A549 (cell line): ENCODE measurements around the gene KANK2. TPM values are rescaled to one million over a fixed set of nuclear protein-coding genes. Genes with fewer than 3 reads are reported as not detected.
A peak's percentile ranks its signal among the peaks of the same experiment; 100 is the strongest.

Source experiments
- ATAC-seq, 2 experiments: fragments of 200-7000 bp in 1 of 2; fragments of >200 bp in 1 of 2; cut with Nextera tagmentation in 1 of 2; cut with Tn5 transposase in 1 of 2; 3 replicates each; pipeline versions ENCODE4 v1.8.0 to v1.9.1; 2018 to 2020; ENCODE audit warnings: mild to moderate bottlenecking in 1 of 2, moderate library complexity in 1 of 2
- CTCF ChIA-PET: fragments of 300-600 bp; sonication (Branson Sonifier 250); formaldehyde crosslinking; extraction: SDS; loops from one replicate; lab custom pipeline; 2021; ENCODE audit warnings: antibody characterized with exemption, inconsistent platforms; lab: Yijun Ruan, JAX
- POLR2A ChIA-PET: fragments of 350-600 bp; formaldehyde crosslinking; extraction: SDS; loops from one replicate; lab custom pipeline; 2021; ENCODE audit warnings: antibody characterized with exemption, inconsistent platforms; lab: Yijun Ruan, JAX
- DNase-seq, 2 experiments: peaks; one replicate each; pipeline versions ENCODE4 v3.0.0 to v3.0.0-alpha.2; 2011 to 2016; ENCODE audit warnings: low read depth in 1 of 2, low spot score in 1 of 2
- FAIRE-seq: peaks from 2 replicates; lab custom pipeline; 2011; peaks lifted over from hg19 to GRCh38; lab: Jason Lieb, UNC
- H3K27ac ChIP-seq, 2 experiments: fragments of >200 bp; sonication (Bioruptor Twin); formaldehyde crosslinking; 3 replicates each; pipeline ENCODE4 v1.5.1; 2016 to 2017
- H3K4me1 ChIP-seq: fragments of >200 bp; sonication (Bioruptor Twin); formaldehyde crosslinking; 3 replicates; pipeline ENCODE4 v1.6.1; 2016
- H3K4me2 ChIP-seq: fragments of >200 bp; sonication (Bioruptor Twin); formaldehyde crosslinking; 3 replicates; pipeline ENCODE4 v1.6.1; 2016
- H3K4me3 ChIP-seq: fragments of >200 bp; sonication (Bioruptor Twin); formaldehyde crosslinking; 3 replicates; pipeline ENCODE4 v1.5.1; 2016
- H3K9me3 ChIP-seq: fragments of >200 bp; sonication (Bioruptor Twin); formaldehyde crosslinking; 3 replicates; pipeline ENCODE4 v1.6.1; 2016
- ATOH8 ChIP-seq: fragments of 250-450 bp; sonication (Bioruptor Pico); IDR thresholded peaks from 2 replicates; pipeline ENCODE4 v1.5.0; 2020; ENCODE audit warnings: low read depth, mild to moderate bottlenecking, moderate library complexity
- BHLHE40 ChIP-seq: IDR thresholded peaks from 2 replicates; pipeline ENCODE4 v1.6.1; 2012; ENCODE audit warnings: low read depth, low read length, inconsistent platforms
- CTCF ChIP-seq: fragments of >200 bp; sonication (Bioruptor Twin); formaldehyde crosslinking; IDR thresholded peaks from 3 replicates; pipeline ENCODE4 v1.5.1; 2016
- EHMT2 ChIP-seq: fragments of 200-600 bp; sonication (generic); IDR thresholded peaks from 2 replicates; pipeline ENCODE4 v1.6.1; 2016; ENCODE audit warnings: antibody characterized with exemption, low read depth, mild to moderate bottlenecking, moderate library complexity
- FOSL2 ChIP-seq, 2 experiments: fragments of 450-650 bp in 1 of 2; fragments of >200 bp in 1 of 2; sonication (Bioruptor Twin) in 1 of 2; formaldehyde crosslinking; IDR thresholded peaks; 2 replicates each; pipeline versions ENCODE4 v1.5.0 to v1.6.1; 2016 to 2020; ENCODE audit warnings: mild to moderate bottlenecking in 1 of 2, moderate library complexity in 1 of 2
- FOXS1 ChIP-seq: fragments of 250-450 bp; sonication (Bioruptor Pico); IDR thresholded peaks from 2 replicates; pipeline ENCODE4 v1.5.0; 2020; ENCODE audit warnings: mild to moderate bottlenecking, moderate library complexity
- GATA3 ChIP-seq: IDR thresholded peaks from 2 replicates; pipeline ENCODE4 v1.6.1; 2012; ENCODE audit warnings: borderline replicate concordance
- HEYL ChIP-seq: fragments of 250-450 bp; sonication (Bioruptor Pico); IDR thresholded peaks from 2 replicates; pipeline ENCODE4 v1.8.0; 2021; ENCODE audit warnings: mild to moderate bottlenecking, moderate library complexity
- HMGXB4 ChIP-seq: fragments of 250-450 bp; sonication (Bioruptor Pico); IDR thresholded peaks from 2 replicates; pipeline ENCODE4 v1.5.0; 2021; ENCODE audit warnings: mild to moderate bottlenecking, moderate library complexity, borderline replicate concordance
- HOXA7 ChIP-seq: fragments of 250-450 bp; sonication (Bioruptor Pico); IDR thresholded peaks from 2 replicates; pipeline ENCODE4 v1.5.0; 2020; ENCODE audit warnings: mild to moderate bottlenecking, moderate library complexity
- HOXB13 ChIP-seq: fragments of 250-450 bp; sonication (Bioruptor Pico); IDR thresholded peaks from 2 replicates; pipeline ENCODE4 v1.5.0; 2020; ENCODE audit warnings: low read depth, mild to moderate bottlenecking, moderate library complexity
- HOXB5 ChIP-seq: fragments of 250-450 bp; sonication (Bioruptor Pico); IDR thresholded peaks from 2 replicates; pipeline ENCODE4 v1.5.0; 2020; ENCODE audit warnings: mild to moderate bottlenecking, moderate library complexity
- JUN ChIP-seq, 2 experiments: fragments of >200 bp; sonication (Bioruptor Twin); formaldehyde crosslinking; IDR thresholded peaks; 2 replicates in 1 of 2; 3 replicates in 1 of 2; pipeline ENCODE4 v1.6.1; 2016 to 2017
- JUNB ChIP-seq: fragments of >200 bp; sonication (Bioruptor Twin); formaldehyde crosslinking; IDR thresholded peaks from 2 replicates; pipeline ENCODE4 v1.6.1; 2016
- MAX ChIP-seq: IDR thresholded peaks from 2 replicates; pipeline ENCODE4 v1.6.1; 2012
- MAZ ChIP-seq: fragments of 150-350 bp; IDR thresholded peaks from 2 replicates; pipeline ENCODE4 v1.6.1; 2014; ENCODE audit warnings: antibody characterized with exemption, low read depth, low read length, borderline replicate concordance
- NFE2L2 ChIP-seq: fragments of 150-350 bp; conservative IDR thresholded peaks from 2 replicates; pipeline ENCODE4 v1.6.1; 2014; ENCODE audit warnings: low read length
- NR3C1 ChIP-seq: fragments of >200 bp; sonication (Bioruptor Twin); formaldehyde crosslinking; IDR thresholded peaks from 3 replicates; pipeline ENCODE4 v1.6.1; 2017
- PBX3 ChIP-seq: IDR thresholded peaks from 2 replicates; pipeline ENCODE4 v1.6.1; 2012
- POLR2AphosphoS2 ChIP-seq: conservative IDR thresholded peaks from 2 replicates; pipeline ENCODE4 v1.6.1; 2012; ENCODE audit warnings: low read length, improper control_type of control experiment, inconsistent platforms
- RARB ChIP-seq: fragments of 250-450 bp; sonication (Bioruptor Pico); IDR thresholded peaks from 2 replicates; pipeline ENCODE4 v1.8.0; 2021; ENCODE audit warnings: mild to moderate bottlenecking, moderate library complexity
- RFX5 ChIP-seq: fragments of 450-650 bp; IDR thresholded peaks from 2 replicates; pipeline ENCODE4 v1.7.1; 2014; ENCODE audit warnings: antibody characterized with exemption, mild to moderate bottlenecking, moderate library complexity
- TP53 ChIP-seq: fragments of 250-450 bp; sonication (Bioruptor Pico); IDR thresholded peaks from 2 replicates; pipeline ENCODE4 v1.5.0; 2021; ENCODE audit warnings: mild to moderate bottlenecking, moderate library complexity
- ZFP36 ChIP-seq: fragments of 450-650 bp; IDR thresholded peaks from 2 replicates; pipeline ENCODE4 v1.6.1; 2014; ENCODE audit warnings: borderline replicate concordance; ENCODE audit not compliant: partially characterized antibody
- WGBS: methylation state at CpG from one replicate; pipeline ENCODE4 v1.1.6; 2017; ENCODE audit errors: missing lambda C conversion rate; 5-methylcytosine and 5-hydroxymethylcytosine counted together
- polyA plus RNA-seq, 4 experiments: library from polyadenylated mRNA; depleted of rRNA in 3 of 4; stranded (reverse); fragments of >200 nt; fragmentation: RNase III in 1 of 4; extraction: RNeasy Plus Mini Kit Qiagen cat#74134 plus additional on column Dnase treatment in 1 of 4; gene quantifications; 2 replicates in 3 of 4; 3 replicates in 1 of 4; pipeline ENCODE4 v1.2.3, GENCODE V29; 2011 to 2017

The KANK2 gene
- polyA plus RNA-seq, 2 of the 4 experiments (the other 2 are of a cell fraction) = 20.5 to 68.0 TPM

DNA sequence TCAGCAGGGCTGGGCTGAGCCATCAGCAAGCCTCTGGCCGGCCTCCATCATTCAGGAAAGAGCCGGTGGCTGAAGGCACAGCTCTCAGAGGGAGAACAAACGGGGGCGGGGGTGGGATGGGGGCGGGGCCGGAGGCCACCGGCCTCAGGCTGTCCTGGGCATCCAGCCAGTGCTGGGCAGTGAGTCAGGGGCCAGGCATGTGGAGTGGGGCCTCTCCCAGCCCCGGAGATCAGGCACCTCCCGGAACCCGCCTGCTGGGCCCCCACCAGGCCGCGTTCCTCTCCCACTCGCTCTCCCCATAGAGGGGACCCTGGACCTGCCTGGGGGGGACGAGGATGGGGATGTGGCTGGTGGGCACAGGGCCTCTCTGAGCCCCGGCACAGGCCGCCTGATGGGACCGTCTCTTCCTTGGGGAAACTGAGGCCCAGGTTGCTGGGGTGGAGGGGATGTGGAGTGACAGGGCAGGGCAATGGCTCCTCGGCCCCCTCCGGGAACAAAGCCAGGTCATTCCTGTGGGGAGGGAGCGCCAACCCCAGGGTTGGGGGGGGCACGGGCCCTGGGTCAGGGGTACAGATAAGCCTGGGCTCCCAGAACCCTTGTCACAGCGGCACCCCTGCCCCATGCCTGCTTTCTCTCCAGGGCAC is 54.7 kb downstream of the KANK2 start (continued):
- TF ChIP-seq FOSL2 (IDR thresholded peaks at IDR 0.05) = peak; percentile 70
- TF ChIP-seq FOSL2 (CRISPR knock-in tag; IDR thresholded peaks at IDR 0.05) = peak; percentile 85
- no peak for TF ChIP-seq PBX3
- TF ChIP-seq POLR2AphosphoS2 = no peak
- peak; percentile 73; the same call in 1 of the 2 replicates for TF ChIP-seq TP53
- no peak for TF ChIP-seq MAZ
- TF ChIP-seq RFX5 = no peak
- peak; percentile 48; the same call in 1 of the 2 replicates for TF ChIP-seq JUNB
- no peak for TF ChIP-seq EHMT2
- peak in 1 of 2 experiments; percentile 82; a peak in 3 of 5 replicates for TF ChIP-seq JUN (IDR thresholded peaks at IDR 0.05)
- TF ChIP-seq HOXA7 (CRISPR knock-in tag) = no peak
- no peak for TF ChIP-seq NFE2L2
- TF ChIP-seq HOXB5 = peak; percentile 71
- TF ChIP-seq GATA3 = peak; percentile 47; the same call in 1 of the 2 replicates
- peak; percentile 60; the same call in 1 of the 2 replicates for TF ChIP-seq HEYL (CRISPR knock-in tag)
- TF ChIP-seq BHLHE40 = no peak
- no peak for TF ChIP-seq NR3C1
- no peak for TF ChIP-seq ATOH8
- TF ChIP-seq MAX = no peak; the same call in 1 of the 2 replicates
- TF ChIP-seq HOXB13 (CRISPR knock-in tag) = peak; percentile 84; the same call in 1 of the 2 replicates
- no peak for TF ChIP-seq RARB (CRISPR knock-in tag)
- no peak for TF ChIP-seq HMGXB4 (CRISPR knock-in tag)
- TF ChIP-seq ZFP36 = no peak

DNA sequence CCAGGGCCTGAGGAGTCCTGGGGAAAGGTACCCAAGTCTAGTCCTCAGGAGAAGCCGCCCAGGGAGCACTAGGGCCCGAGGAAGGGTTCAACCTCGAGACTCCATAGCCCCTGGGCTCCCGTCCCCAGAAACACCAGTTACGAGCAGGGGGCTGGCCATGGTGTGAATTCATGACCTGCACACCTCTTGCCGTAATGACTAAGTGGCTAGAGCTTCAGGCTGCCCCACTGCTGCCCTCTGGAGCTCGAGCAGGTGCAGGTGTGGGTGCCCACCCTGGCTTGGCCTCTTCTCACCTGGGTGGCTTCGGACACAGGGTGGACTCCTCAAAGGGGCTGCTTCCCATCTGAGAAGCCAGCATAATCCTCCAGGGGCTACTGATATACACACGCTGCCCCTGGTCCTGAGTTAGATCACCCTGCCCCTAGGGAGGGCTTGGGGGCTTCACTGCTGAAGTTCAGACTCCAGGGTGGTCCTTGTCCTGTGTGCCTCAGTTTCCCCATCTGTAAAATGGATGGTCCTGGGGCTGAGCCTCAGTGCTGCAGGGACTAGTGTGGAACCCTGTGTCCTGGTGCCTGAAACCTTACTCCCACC is 55.3 kb downstream of the KANK2 start:
- peak overlapping the region; percentile 98 to 100 for H3K27ac ChIP-seq
- DNase-seq (peak in 1 of 2 experiments; percentile 43), ATAC-seq (peak; percentile 0; a peak in 1 of 6 replicates), FAIRE-seq (no peak)
- peaks cover 67% of the 10 kb centered on the region for H3K4me1 ChIP-seq
- ChIA-PET POLR2A (interaction anchor here (0.6 to 2.8 kb wide), 4 partner anchors 11 to 56 kb away, joined by 3 to 8 read pairs (median 4); partner anchors contain the start of gene KANK2), CTCF (interaction anchor here (0.6 to 1.8 kb wide), 3 partner anchors 98 to 1651 kb away, joined by 3 to 5 read pairs (median 3); no protein-coding TSS in a partner anchor)
- WGBS = 10% methylated on average over 2 of the region's 9 CpGs
- TF ChIP-seq CTCF (peak; percentile 26; the same call in 1 of the 3 replicates), FOXS1 (no peak)
- H3K9me3 ChIP-seq = no peaks in the 10 kb centered on the region
- H3K4me2 ChIP-seq = peak overlapping the region; percentile 84
- no peak overlapping the region; the same call in 2 of the 3 replicates for H3K4me3 ChIP-seq
